BE2C (cell line): ENCODE data around the gene HAUS6.

Experiments used
- DNase-seq: peaks from one replicate; pipeline ENCODE4 v3.0.0-alpha.2; 2020
- H3K27me3 ChIP-seq: fragments of 250-450 bp; sonication (Bioruptor Pico); 2 replicates; pipeline ENCODE4 v1.5.1; 2020; ENCODE audit warnings: mild to moderate bottlenecking
- H3K36me3 ChIP-seq: fragments of 250-450 bp; sonication (Bioruptor Pico); 2 replicates; pipeline ENCODE4 v1.5.1; 2020; ENCODE audit warnings: mild to moderate bottlenecking
- H3K4me1 ChIP-seq: fragments of 250-450 bp; sonication (Bioruptor Pico); 2 replicates; pipeline ENCODE4 v1.5.1; 2020
- H3K4me3 ChIP-seq: 2 replicates; pipeline ENCODE4 v1.5.1; 2011; ENCODE audit warnings: low read depth, low read length
- H3K9me3 ChIP-seq: fragments of 250-450 bp; sonication (Bioruptor Pico); 2 replicates; pipeline ENCODE4 v1.5.1; 2020
- TF ChIP-seq, protein P1 (sequence below): IDR thresholded peaks from 2 replicates; pipeline ENCODE4 v1.5.1; 2012; ENCODE audit warnings: mild to moderate bottlenecking, low read depth, low read length

The HAUS6 gene

GRCh38 chr9:19133549-19134345, 31.0 kb upstream of the HAUS6 start:
- H3K4me1 ChIP-seq, result peaks cover 6% of the 10 kb centered on the region; the same call in 1 of the 2 replicates
- no peaks in the 10 kb centered on the region for H3K9me3 ChIP-seq
- TF ChIP-seq, protein P1, sequence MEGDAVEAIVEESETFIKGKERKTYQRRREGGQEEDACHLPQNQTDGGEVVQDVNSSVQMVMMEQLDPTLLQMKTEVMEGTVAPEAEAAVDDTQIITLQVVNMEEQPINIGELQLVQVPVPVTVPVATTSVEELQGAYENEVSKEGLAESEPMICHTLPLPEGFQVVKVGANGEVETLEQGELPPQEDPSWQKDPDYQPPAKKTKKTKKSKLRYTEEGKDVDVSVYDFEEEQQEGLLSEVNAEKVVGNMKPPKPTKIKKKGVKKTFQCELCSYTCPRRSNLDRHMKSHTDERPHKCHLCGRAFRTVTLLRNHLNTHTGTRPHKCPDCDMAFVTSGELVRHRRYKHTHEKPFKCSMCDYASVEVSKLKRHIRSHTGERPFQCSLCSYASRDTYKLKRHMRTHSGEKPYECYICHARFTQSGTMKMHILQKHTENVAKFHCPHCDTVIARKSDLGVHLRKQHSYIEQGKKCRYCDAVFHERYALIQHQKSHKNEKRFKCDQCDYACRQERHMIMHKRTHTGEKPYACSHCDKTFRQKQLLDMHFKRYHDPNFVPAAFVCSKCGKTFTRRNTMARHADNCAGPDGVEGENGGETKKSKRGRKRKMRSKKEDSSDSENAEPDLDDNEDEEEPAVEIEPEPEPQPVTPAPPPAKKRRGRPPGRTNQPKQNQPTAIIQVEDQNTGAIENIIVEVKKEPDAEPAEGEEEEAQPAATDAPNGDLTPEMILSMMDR, result no peak
- H3K36me3 ChIP-seq, result no peaks in the 10 kb centered on the region
- no peaks in the 10 kb centered on the region for H3K27me3 ChIP-seq
- no peak overlapping the region for H3K4me3 ChIP-seq
- DNase-seq, result no peak

DNA sequence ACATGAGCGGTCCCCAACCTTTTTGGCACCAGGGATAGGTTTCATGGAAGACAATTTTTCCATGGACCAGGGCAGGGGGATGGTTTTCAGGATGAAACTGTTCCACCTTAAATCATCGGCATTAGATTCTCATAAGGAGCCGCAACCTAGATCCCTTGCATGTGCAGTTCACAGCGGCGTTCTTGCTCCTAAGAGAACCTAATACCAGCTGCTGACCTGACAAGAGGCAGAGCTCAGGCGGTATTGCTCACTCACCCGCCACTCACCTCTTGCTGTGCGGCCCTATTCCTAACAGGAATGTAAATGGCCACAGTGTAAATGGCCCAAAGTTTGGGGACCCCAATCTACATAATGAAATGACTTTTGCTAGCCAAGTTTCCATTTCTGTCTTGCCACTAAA, 27.7 kb upstream of the HAUS6 start:
- TF ChIP-seq, protein P1, result no peak
- no peaks in the 10 kb centered on the region for H3K27me3 ChIP-seq
- DNase-seq, result no peak
- no peaks in the 10 kb centered on the region for H3K9me3 ChIP-seq
- peaks cover 6% of the 10 kb centered on the region; the same call in 1 of the 2 replicates for H3K4me1 ChIP-seq
- H3K4me3 ChIP-seq, result no peak overlapping the region
- H3K36me3 ChIP-seq, result peaks cover 1% of the 10 kb centered on the region

DNA sequence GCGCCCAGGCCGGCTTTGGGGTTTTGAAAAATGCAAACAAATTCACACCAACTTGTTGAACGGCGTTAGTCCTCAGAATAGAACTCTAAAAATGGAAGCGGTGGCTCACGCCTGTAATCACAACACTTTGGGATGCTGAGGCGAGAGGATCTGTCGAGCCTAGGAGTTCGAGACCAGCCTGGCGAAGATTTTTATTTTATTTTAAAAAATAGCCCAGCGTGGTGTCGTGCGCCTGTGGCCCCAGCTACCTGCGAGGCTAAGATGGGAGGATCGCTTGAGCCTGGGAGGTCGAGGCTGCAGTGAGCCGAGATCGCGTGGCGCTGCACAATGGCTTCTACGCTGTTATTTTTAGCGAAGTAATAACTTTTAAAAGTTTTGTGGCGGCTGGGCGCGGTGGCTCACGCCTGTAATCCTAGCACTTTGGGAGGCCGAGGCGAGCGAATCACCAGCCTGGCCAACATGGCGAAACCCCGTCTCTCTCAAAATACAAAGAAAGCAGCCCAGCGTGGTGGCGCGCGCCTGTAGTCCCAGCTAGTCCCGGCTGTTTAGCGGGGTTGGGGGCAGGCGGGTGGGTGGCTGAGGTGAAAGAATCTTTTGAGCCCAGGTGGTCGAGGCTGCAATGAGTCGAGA, 25.3 kb upstream of the HAUS6 start:
- no peaks in the 10 kb centered on the region for H3K9me3 ChIP-seq
- no peaks in the 10 kb centered on the region for H3K27me3 ChIP-seq
- peaks cover 6% of the 10 kb centered on the region; the same call in 1 of the 2 replicates for H3K4me1 ChIP-seq
- peak overlapping the region; percentile 68 for H3K4me3 ChIP-seq
- peak; percentile 40 for DNase-seq
- TF ChIP-seq, protein P1, result no peak
- peaks cover 4% of the 10 kb centered on the region for H3K36me3 ChIP-seq

GRCh38 chr9:19124430-19124793, 21.7 kb upstream of the HAUS6 start:
- H3K36me3 ChIP-seq, result peaks cover 10% of the 10 kb centered on the region
- DNase-seq, result no peak
- no peaks in the 10 kb centered on the region for H3K9me3 ChIP-seq
- H3K27me3 ChIP-seq, result no peaks in the 10 kb centered on the region
- no peak overlapping the region for H3K4me3 ChIP-seq
- TF ChIP-seq, protein P1, result no peak
- 0 out of 2 replicates have a peak, but pooled peaks cover 2% of the 10 kb centered on the region for H3K4me1 ChIP-seq

DNA sequence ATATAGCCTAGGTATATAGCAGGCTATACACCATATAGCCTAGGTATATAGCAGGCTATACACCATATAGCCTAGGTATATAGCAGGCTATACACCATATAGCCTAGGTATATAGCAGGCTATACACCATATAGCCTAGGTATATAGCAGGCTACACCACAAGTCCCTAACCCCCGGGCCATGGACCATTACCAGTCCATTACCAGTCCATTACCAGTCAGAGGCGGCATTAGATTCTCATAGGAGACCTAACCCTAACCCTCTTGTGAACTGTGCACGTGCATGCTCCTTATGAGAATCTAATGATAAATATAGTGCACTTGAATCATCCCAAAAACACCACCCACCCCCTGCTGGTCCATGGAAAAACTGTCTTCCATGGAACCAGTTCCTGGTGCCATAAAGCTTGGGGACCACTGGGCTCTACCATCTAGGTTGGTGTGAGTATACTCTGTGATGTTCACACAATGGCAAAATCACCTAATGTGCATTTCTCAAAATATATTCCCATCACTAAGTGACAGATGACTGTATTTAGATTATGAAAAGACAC, 19.9 kb upstream of the HAUS6 start:
- peaks cover 19% of the 10 kb centered on the region for H3K36me3 ChIP-seq
- no peaks in the 10 kb centered on the region for H3K9me3 ChIP-seq
- H3K27me3 ChIP-seq, result no peaks in the 10 kb centered on the region
- DNase-seq, result no peak
- TF ChIP-seq, protein P1, result peak; percentile 23; the same call in 1 of the 2 replicates
- H3K4me3 ChIP-seq, result no peak overlapping the region
- no peaks in the 10 kb centered on the region for H3K4me1 ChIP-seq
